Left hindlimb (tissue), 1 donor: ENCODE data around the gene TLN1.

Source experiments
- DNase-seq: peaks from one replicate; pipeline ENCODE4 v3.0.0-alpha.2; 2018

TLN1 gene

DNA sequence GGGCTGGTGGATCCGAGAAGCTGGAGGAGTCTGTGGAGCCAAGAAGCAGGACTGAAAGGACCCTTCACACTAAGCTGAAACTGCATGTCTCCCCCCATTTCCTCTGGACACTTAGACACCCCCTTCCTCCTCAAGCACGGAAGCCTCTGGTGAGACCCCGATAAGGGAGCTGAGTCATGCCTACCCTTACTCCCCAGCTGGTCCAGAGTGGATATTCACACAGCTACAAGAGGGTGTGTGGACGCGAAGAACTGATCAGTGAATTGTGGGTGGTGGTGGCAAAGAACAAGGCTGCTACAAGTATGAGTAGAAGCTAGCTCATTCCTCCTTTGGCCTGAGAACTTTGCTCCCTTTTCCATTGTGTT lies 4.3 kb downstream of the TLN1 start:
- no peak for DNase-seq

DNA sequence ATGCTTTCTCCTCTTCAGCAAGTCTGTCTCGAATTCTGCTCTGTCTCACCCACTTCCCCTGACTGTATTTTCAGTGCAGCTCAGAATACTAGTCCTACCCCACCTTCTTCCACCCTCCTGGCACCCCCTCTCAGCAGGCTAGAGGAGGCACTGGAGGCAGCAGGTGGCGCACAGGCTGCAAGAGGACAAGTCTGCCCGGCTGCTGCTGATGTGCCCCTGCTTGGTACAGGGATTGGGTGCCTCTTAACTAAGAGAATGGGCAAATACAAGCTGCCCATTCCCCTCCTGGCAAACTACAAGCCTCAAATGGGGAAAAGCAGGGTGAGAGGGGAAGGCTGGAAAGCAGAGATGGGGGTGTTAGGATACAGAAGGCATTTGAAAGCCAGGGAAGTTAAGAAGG lies 5.1 kb downstream of the TLN1 start:
- DNase-seq = no peak

DNA sequence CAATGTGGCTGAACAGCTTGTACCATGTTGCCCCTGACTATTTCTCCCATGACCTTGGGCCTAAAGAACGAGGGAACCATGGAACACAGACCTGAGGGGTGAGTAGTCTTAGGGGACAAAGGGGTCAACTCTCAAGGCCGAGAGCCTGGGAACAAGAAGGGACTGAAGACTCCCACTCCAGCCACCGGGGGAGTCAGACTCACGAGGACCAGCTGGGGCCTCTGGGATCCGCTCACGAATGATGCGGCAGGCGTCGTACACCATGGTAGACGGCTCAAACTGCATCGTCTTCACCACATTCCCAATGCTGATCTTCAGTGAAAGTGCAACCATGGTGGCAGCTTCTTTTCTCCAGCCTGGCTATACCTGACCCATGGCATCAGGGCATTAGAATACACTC lies 6.6 kb downstream of the TLN1 start:
- no peak for DNase-seq

DNA sequence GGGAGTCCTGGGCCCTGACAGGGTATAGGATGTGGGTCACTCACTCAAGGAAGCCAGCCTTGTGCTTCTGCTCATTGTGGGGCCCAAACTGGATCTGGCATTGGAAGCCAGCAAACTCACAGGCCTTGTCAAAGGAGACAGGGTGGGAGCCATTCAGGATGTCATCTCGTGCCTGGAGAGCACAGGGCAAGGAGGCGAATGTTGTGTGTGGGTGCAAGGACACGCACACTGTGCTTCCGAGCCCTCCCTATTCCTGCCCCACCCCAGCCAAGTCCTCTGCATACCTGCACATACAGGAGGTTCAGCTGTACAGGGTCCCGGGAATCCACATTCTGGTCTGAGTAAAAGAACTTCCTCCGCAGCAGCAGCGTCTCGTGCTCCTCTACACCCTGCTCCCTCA lies 8.1 kb downstream of the TLN1 start:
- DNase-seq = no peak

DNA sequence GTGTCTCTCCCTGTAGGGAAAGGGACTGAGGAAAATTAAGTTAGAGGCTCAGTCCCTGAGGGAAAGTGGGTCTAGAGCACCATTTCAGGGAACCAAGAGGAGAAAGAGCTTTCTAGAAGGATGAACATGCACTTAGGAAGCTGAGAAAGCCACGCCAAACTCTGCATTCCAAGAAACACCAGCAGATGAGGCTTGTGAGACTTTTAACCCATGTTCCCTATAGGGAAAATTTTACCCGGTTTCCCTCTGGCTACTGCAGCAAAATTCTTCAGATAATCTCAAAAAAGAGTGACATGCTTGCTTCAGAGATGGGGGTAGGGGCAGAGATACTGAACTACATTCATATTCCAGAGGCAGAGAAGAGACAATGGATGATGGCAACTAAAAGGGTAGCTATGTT lies 8.6 kb downstream of the TLN1 start:
- no peak for DNase-seq

DNA sequence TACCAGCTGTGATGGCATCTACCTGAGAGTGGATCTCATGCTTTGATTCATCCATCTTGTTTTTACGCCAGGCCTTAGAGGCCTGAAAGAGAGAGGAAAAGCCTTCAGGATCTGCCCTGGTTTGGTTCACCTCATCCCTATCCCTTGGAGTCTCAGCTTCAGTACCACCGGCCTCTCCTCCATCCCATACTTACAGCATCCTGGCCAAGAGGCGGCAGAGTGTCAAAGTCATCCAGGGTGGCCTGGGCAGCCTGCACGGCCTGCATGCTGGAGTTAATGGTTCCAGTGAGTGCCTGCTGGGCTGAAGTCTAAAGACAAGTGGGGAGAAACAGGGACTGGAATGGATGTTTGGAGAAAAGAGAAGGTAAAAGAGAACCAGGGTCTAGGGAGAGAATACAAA lies 12.4 kb downstream of the TLN1 start:
- DNase-seq = no peak

DNA sequence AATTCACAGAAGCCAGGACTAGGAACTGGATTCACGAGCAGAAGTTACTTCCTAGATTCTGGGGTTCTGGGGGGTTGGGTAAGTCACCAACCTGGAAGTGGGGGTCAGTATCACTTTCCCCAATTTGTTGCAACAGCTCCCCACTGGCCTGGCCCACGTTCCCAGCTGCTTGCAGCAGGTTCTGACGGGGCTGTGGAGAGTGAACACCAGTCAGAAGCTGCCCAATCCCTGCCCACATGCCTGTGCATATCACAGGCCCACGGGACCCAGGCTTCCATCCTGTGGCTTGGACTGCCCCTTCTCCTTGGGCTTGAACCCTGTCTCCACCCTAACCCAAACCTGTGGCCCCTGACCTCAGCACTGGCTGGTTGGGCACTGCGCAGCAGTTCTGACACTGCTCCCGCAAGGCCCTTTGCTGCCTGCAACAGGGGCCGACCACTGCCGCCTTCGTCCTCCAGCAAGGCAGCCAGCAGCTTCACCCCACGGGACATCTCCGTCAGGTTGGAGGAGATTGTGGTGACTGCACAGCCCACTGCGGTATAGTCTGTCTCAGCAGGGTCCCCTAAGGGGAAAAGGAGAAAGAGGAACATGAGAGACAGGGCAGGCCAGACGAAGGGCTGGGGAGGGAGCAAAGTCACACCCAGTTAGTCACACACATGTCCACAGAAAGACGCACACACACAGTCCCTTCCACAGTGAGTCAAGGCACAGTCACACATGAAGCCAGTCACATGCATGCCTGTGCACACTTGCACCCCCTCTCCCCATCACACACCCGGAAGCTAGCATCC lies 13.1 kb downstream of the TLN1 start:
- no peak for DNase-seq

DNA sequence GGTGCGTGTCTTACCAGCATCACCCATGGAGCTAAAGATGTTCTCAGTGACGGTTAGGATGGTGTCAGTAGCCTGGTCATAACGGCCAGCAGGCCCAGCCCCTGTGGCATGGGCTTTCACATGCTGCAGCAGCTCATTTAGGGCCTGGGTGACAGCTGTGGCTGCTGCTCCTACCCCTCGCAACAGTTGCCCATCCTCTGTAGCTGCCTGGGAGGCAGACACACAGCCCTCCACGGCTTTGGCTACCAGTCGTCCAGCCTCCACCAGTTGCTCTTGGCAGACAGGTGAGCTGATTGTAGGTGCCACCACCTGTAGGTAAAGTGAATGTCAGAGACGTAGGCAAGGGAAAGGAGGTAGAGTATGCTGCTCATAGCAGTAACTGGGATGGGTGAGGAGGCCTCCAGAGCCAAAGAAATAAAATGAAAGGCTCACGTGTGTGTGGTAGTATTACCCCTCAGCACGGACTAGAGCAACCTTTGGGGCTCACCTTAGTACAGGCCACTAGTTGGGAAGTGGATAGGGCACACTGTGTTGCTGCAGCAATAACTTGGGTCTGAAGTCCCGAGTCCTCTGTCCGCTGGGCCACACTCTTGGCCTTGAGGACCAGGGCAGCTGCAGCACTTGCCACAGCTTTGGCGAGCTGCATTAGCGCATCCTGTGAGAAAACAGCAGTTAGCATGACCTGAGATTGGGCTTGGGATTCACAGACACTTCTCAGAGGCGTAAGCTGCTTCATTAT lies 14.7 kb downstream of the TLN1 start:
- DNase-seq = no peak

DNA sequence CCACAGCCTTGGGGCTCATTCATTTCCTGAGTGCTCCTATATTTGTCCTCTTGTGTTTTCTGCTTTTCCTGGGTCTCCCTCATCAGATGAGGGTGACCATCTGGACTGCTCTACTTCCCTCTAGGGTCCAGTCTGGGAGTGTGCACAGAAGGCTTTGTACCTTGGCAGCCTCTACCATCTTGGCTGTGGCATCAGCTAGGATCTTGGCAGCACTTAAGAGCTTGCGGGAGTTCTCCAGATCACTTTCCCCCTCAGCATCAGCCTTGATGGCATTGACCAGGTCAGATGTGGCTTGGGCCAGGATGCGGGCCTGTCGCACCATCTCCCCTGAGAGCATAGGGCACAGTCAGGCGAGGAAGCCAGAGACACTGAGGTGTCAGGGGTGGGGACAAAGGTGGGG lies 15.8 kb downstream of the TLN1 start:
- no peak for DNase-seq

DNA sequence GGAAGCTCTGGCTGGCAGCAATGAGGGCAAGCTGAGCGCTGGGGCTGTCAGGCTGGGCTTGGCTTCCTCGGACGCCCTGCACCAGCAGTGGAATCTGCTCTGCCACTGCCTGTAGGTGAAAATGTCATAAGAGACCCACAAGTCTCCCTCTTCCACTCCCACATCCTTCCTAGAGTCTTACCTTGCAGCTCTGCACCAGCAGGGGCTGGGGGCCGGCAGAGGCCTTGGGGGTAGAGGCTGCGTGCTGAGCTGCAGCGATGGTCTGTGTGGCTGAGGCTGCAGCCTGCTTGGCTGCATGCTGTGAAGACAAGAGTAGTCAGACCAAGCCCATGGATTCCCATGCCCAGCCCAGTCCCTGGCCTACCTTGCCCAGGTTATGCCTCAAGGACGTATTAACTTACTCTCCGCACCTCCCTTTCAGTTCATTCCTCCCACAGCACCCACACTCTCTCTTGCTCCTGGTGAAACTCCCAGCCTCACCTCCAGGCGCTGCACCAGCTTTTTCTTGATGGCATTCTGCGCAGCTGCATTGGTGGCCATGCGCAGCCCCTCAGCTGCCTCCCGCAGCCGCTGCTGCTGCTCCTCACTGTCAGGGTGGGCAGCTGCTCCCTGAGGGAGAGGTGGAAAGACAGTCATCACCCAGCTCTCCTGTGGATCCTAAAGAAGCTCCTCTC lies 17.3 kb downstream of the TLN1 start:
- no peak for DNase-seq

DNA sequence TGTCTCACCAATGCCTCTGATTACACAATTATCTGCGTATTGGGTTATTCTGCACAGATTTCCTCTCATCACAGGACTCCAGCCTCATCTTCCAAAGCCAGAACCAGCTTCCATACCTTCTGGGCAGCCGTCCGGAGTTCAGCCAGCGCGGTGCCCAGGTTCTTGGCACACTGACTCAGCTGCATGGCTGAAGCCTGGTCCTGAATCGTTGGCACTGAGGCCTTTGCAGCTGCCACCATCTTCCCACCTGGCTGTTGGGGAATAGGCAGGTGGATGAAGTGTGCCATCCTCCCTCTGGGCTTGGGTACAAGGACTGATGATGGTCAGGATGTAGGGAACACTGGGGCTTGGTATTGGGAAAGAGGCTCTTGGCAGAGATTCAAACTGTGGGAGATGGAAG lies 17.9 kb downstream of the TLN1 start:
- no peak for DNase-seq

DNA sequence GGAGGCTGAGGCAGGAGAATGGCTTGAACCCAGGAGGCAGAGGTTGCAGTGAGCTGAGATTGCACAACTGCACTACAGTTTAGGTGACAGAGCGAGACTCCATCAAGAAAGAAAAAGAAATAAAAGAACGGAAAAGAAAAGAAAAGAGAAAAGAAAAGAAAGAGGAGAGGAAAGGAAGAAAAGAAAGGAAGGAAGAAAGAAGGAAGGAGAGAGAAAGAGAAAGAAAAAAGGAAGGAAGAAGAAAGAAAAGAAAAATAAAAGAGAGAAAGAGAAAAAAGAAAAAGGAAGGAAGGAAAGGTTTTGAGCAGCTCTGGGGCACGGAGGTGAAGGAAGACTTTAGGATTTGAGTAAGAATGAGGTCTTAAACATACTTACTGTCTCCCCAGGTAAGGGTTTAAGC lies 18.4 kb downstream of the TLN1 start:
- DNase-seq = no peak

DNA sequence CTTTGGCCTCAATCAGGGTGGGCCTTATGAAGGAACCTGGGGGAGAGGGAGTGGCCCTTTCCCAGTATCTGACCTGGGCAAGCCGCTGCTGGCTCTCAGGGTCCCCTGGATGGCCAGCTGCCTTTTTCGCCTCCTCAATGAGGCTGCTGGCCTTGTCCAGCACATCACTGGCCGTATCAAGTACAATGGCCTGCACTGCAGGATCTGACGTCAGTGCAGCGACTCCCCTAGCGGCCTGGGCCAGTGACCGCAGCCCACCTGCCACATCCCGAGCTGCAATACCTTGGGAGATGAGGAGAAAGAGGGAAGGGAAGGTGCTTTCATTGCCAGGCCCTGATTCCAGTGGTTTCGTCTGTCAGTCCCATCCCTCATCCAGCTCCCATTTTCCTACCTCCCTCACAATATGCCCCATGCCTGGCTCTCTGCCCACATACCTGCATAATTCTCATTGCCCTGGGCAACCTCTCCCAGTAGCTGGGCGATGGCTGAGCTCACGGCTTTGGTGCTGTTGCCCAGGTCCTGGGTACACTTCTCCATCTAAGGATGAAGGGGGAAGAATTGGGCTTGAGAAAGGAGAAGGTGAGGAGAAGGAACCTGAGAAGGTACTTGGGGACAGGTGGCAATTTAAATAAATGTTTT lies 19.1 kb downstream of the TLN1 start:
- no peak for DNase-seq

DNA sequence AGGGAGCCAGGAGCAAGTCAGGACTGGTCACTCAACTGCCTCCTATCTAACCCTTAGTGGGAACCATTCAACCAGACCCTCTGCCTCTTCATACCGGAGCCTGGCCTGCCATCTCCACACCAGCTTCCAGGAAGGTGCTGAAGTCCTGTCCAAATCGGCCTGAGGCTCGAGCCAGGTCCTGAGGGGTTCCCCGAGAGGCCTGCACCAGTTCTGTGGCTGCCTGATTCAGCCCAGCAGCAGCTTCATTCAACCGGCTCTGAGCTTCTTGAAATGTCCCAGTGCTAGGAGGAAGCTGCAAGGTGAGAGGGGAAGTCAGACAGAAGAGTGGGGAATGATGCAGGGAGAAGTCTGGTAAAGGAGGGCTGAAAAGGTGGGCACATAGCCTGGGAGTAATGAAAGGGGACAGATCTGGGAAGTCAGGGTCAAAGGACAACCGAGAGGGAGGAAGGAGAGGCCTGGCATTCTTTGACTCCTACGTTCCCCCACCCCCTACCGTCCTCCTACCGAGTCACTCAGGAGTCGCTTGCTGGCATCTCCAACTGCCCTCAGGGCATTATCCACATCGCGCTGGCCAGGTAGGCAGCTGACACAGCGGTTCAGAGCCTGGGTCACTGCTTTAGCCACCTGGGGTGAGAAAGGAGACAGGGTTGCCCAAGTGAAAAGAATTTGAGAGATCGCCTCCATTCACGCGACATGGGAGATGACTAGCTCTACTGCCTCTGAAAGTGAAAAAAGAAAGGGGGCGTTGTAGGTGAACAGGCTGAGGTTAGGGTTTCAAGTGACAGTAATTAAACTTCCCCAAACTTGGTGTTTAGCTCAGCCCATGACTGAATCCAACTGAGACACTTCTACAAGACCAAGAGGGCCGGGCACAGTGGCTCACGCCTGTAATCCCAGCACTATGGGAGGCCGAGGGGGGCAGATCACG lies 20.2 kb downstream of the TLN1 start:
- DNase-seq = no peak

DNA sequence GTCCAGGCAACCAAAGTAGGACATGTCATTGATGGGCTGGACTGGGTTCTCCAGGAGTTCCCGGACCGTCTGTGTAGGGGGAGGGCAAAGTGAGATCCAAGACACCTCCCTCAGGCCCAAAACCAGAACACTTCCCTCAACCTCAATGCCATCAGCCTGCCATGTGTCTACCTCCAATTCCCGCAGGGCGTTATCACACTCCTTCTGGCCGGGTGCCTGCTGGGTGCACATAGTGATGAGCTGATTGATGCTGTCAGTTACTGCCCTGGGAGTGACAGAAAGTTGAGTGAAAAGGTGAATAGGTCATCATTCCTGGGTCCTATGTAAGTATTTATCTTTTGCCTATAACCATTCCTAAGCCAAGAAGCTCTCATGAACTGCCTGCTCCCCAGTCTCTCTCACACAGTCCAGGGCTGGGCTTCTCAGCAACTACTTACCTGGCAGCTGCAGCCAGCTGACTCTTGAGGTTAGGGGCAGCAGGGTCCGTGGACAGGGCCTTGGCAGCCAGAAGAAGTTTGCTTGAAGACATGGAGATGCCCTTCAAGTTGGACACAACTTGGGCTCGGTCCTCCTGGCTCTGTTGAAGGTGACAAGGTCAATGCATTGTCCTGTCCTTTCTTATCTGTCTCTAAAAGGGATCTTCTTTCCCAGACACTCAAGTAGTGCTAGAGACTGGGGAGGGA lies 21.0 kb downstream of the TLN1 start:
- no peak for DNase-seq

DNA sequence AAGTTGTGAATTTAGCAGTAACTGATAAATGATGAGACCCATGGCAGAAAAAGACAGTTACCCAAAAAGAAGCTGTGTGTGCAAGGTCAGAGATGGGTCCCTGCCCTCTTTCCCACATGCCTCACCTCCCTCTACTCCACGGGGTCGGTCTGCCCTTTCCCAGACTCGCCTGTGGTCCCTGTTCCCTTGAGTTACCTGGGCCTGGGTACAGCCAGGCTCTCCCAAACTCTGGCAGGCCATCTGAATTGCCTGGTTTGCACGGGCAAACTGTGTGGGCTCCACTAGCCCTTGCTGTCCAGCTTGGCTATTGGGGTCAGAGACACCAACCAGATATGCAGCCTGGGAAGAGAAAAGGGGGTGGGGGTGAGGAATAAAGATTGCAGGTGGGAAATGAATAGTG lies 23.8 kb downstream of the TLN1 start:
- DNase-seq = no peak

DNA sequence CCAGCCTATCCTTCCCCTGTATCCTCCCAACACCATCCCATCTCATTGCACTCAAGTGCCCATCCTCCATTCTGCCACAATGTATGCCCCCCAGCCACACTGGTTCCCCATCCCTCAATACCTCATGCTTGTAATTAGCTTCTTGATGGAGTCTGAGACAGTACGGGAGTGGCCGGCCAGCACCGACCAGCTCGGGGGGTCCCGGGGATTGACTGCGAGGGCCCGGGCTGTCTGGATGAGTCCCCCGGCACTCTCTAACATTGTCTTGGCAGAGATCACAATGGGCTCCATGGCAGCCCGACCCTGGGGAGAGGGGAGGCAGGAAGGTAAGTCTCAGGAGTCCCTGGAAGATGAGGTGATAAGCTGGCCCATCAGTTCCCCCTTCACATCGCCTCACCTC lies 25.0 kb downstream of the TLN1 start:
- no peak for DNase-seq

DNA sequence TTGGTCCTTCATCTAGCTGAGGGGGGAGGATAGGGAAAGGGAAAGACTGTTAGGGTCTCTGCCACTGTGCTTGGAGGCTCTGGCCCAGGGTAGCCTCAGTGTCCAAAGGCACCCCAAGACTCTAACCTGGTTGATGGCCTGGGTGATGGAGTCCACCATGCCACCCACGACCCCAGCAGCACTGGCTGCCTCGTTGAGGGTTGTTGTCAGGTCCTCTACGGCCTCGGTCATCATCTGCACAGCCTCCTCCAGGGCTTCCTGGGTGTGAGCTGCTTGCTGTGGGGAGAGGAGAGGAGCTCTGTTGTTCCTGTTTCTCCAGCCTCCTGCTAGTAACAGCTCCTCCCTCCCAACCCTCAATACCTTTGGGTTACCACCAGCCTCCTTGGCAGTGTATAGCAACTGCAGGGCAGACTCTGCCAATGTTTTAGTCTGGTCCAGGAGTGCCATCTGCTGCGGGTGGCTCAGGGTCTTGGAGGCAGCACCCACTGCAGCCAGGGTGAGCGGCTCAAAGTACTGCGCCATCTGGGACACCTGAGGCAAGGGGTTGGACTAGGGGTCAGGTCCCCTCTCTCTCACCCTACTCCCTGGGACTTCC lies 26.1 kb downstream of the TLN1 start:
- no peak for DNase-seq

DNA sequence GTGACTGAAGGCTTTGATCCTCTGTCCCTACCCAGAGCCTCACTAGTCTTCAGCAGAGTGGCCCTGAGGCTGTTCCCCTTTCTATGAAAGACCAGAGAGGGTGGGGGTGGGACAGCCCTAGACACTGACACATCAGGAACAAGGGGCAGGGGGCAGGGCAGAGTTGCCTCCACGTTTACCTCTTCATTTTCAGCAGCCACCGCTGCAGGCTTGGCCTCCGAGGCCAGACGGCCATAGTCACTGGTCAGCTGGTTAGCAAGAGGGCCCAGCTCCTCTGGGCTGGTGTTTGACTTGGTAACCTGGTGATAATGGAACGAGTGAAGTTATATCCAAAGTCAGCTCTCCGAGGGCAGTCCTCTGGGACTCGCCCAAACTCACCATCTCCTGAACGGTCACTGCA lies 26.6 kb downstream of the TLN1 start:
- no peak for DNase-seq

DNA sequence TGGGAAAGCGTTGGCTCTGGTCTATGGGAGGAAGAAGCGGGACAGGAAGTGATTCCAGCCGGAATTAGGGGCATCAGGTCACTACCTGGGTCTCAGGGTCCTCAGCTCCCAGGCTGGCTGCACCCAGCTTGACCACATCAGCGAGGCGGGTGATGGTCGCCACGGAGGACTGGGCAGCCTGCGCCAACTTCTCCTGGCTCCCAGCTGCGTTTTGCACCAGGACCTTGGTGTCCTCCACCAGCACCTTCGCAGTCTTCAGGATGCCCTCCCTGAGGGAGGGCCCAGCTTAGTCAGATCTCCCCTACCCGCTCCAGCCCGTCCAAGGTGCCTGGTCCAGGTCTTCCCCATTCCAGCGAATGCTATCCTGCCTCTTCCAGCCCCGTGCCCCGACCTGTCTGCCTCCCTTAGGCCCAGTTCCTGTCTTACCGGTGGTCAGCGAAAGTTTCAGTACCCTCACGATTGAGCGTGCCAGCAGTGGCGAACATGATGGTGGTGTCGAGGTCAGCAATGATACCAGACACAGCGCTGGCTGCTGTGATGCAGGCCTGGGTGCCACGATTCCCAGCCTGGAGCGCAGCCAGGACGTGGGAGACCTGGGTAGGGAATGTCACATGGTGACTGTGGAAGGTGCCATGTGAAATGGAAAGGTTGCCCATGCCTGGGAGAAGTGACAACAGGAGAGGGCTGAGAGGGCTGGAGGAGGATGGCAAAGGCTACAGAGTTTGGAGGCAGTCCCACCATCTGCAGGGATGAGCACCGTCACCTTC lies 27.9 kb downstream of the TLN1 start:
- no peak for DNase-seq

DNA sequence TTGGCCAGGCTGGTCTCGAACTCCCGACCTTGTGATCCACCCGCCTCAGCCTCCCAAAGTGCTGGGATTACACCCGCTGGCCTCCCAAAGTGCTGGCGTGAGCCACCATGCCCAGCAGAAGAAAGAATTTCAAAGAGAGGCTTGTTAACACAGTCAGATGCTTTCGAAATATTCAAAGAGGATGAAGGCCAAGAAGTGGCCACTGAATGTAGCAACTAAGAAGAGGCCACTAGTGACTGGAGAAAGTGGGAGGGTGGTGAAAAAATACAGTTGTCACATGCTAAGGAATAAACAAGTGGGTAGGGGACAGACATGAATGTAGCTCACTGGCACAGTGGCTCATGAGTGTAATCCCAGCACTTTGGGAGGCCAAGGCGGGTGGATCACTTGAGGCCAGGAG lies 29.3 kb downstream of the TLN1 start:
- no peak for DNase-seq
